Activated B cell treated with CpG ODN at 0.5 μM for 24 hours (primary cell): Measurements from ENCODE around the gene AP2A2. TPM values are rescaled to one million over a fixed set of nuclear protein-coding genes. Genes with fewer than 3 reads are reported as not detected.

Experiments
- ATAC-seq: fragments of 200-7000 bp; cut with Tn5 transposase; one replicate; pipeline ENCODE4 v1.10.0; 2021; ENCODE audit warnings: low read depth, mild to moderate bottlenecking, moderate library complexity
- CTCF ChIA-PET: fragments of 350-600 bp; sonication (Branson Sonifier 250); formaldehyde crosslinking; loops from one replicate; lab custom pipeline; 2021; ENCODE audit warnings: antibody characterized with exemption; lab: Charles Lee
- POLR2A ChIA-PET: fragments of 350-600 bp; sonication (Branson Sonifier 250); formaldehyde crosslinking; loops from one replicate; lab custom pipeline; 2021; ENCODE audit warnings: antibody characterized with exemption; lab: Charles Lee
- DNase-seq: peaks from one replicate; pipeline ENCODE4 v3.0.0; 2022
- H3K27ac Mint-ChIP-seq: one replicate; pipeline ENCODE4 v1.8.0; 2020; ENCODE audit warnings: mixed read lengths
- H3K27me3 Mint-ChIP-seq: one replicate; pipeline ENCODE4 v1.8.0; 2021; ENCODE audit warnings: mixed read lengths
- H3K36me3 Mint-ChIP-seq: one replicate; pipeline ENCODE4 v1.8.0; 2021; ENCODE audit warnings: low read depth, mixed read lengths
- H3K4me1 Mint-ChIP-seq: one replicate; pipeline ENCODE4 v1.8.0; 2021; ENCODE audit warnings: mixed read lengths
- H3K4me3 Mint-ChIP-seq: one replicate; pipeline ENCODE4 v1.8.0; 2020; ENCODE audit warnings: mild to moderate bottlenecking, mixed read lengths
- H3K9me3 Mint-ChIP-seq: one replicate; pipeline ENCODE4 v1.8.0; 2020; ENCODE audit warnings: mixed read lengths
- CTCF ChIP-seq: fragments of 200-600 bp; IDR thresholded peaks from one replicate; pipeline ENCODE4 v1.8.0; 2022; ENCODE audit warnings: antibody characterized with exemption, mild to moderate bottlenecking
- intact Hi-C: fragments of 100-400 bp; cut with micrococcal nuclease; formaldehyde crosslinking; loops from one replicate; pipeline ENCODE4 v1.15.1; 2024
- total RNA-seq: library from RNA; stranded (reverse); gene quantifications from 2 replicates; pipeline ENCODE4 v1.2.3, GENCODE V29; 2022

The AP2A2 gene
- total RNA-seq, 1 donor from 2014 or later = 49.6 TPM

GRCh38 chr11:961921-962320, 36.3 kb downstream of the AP2A2 start:
- Mint-ChIP-seq H3K4me3 (no peak overlapping the region), H3K36me3 (peaks cover 63% of the 10 kb centered on the region), H3K27ac (no peak overlapping the region), H3K27me3 (no peaks in the 10 kb centered on the region), H3K9me3 (no peaks in the 10 kb centered on the region), H3K4me1 (peaks cover 4% of the 10 kb centered on the region)
- no peak for TF ChIP-seq CTCF
- DNase-seq (no peak), ATAC-seq (no peak)
- ChIA-PET CTCF (no interaction called here), POLR2A (no interaction called here)
- intact Hi-C loops = no loop called here

- ChIA-PET POLR2A (no interaction called here), CTCF (no interaction called here)
- H3K4me1 Mint-ChIP-seq = peaks cover 3% of the 10 kb centered on the region
- no peaks in the 10 kb centered on the region for H3K9me3 Mint-ChIP-seq
- no peak overlapping the region for H3K4me3 Mint-ChIP-seq
- no peak for TF ChIP-seq CTCF
- no peaks in the 10 kb centered on the region for H3K27me3 Mint-ChIP-seq
- no peak for ATAC-seq
- DNase-seq = no peak
- peaks cover 56% of the 10 kb centered on the region for H3K36me3 Mint-ChIP-seq
- no peak overlapping the region for H3K27ac Mint-ChIP-seq
- intact Hi-C loops = no loop called here
Measured at GRCh38 chr11:962688-963087, 37.0 kb downstream of the AP2A2 start.

GRCh38 chr11:963852-964251, 38.2 kb downstream of the AP2A2 start:
- CTCF ChIA-PET = no interaction called here
- Mint-ChIP-seq H3K4me1 (peaks cover 2% of the 10 kb centered on the region), H3K4me3 (no peak overlapping the region), H3K36me3 (peaks cover 52% of the 10 kb centered on the region), H3K27ac (no peak overlapping the region), H3K9me3 (no peaks in the 10 kb centered on the region), H3K27me3 (no peaks in the 10 kb centered on the region)
- TF ChIP-seq CTCF = no peak
- POLR2A ChIA-PET = no interaction called here
- ATAC-seq (no peak), DNase-seq (no peak)
- intact Hi-C loops = no loop called here

GRCh38 chr11:965206-965775, 39.6 kb downstream of the AP2A2 start:
- ATAC-seq (peak; percentile 21), DNase-seq (no peak)
- ChIA-PET POLR2A (no interaction called here), CTCF (no interaction called here)
- H3K4me1 Mint-ChIP-seq = peaks cover 9% of the 10 kb centered on the region
- H3K36me3 Mint-ChIP-seq = peaks cover 48% of the 10 kb centered on the region
- intact Hi-C loops = loop anchor here (5.0 kb wide), 1 partner anchor 118 kb away; no protein-coding TSS in a partner anchor
- no peak overlapping the region for H3K4me3 Mint-ChIP-seq
- no peak for TF ChIP-seq CTCF
- no peak overlapping the region for H3K27ac Mint-ChIP-seq
- no peaks in the 10 kb centered on the region for H3K27me3 Mint-ChIP-seq
- H3K9me3 Mint-ChIP-seq = no peaks in the 10 kb centered on the region

- intact Hi-C loops = loop anchor here (5.0 kb wide), 1 partner anchor 121 kb away; no protein-coding TSS in a partner anchor
- Mint-ChIP-seq H3K36me3 (peaks cover 58% of the 10 kb centered on the region), H3K4me3 (no peak overlapping the region), H3K27ac (no peak overlapping the region), H3K27me3 (no peaks in the 10 kb centered on the region), H3K4me1 (peaks cover 19% of the 10 kb centered on the region), H3K9me3 (no peaks in the 10 kb centered on the region)
- TF ChIP-seq CTCF = no peak
- DNase-seq = no peak
- ChIA-PET CTCF (no interaction called here), POLR2A (no interaction called here)
- ATAC-seq = no peak
Measured at GRCh38 chr11:967995-968751, 42.5 kb downstream of the AP2A2 start.
